Activated CD4-positive, alpha-beta T cell treated with anti-CD3 and anti-CD28 coated beads, Interleukin-2, amount 50 U/mL, for 24 hours (primary cell): ENCODE data around the gene EN1.

Experiments used
- DNase-seq, 2 donors: peaks; one replicate each; pipeline ENCODE4 v3.0.0-alpha.2; 2020; ENCODE audit warnings: low read depth in 1 of 2, low spot score in 1 of 2

EN1 gene

GRCh38 chr2:118856330-118856977 is 9.0 kb upstream of the EN1 start:
- no peak for DNase-seq

GRCh38 chr2:118855451-118856279 is 8.2 kb upstream of the EN1 start:
- peak; percentile 76 to 80 for DNase-seq

GRCh38 chr2:118854507-118855345 is 7.3 kb upstream of the EN1 start:
- no peak for DNase-seq

- DNase-seq, result no peak
Measured at GRCh38 chr2:118853651-118854291, 6.3 kb upstream of the EN1 start.

GRCh38 chr2:118853129-118853640 is 5.7 kb upstream of the EN1 start:
- no peak for DNase-seq

- no peak for DNase-seq
Measured at GRCh38 chr2:118852605-118853128, 5.2 kb upstream of the EN1 start.

GRCh38 chr2:118851650-118852049 is 4.2 kb upstream of the EN1 start:
- DNase-seq, result no peak

GRCh38 chr2:118850901-118851415 is 3.5 kb upstream of the EN1 start:
- DNase-seq, result no peak

- no peak for DNase-seq
Measured at GRCh38 chr2:118850168-118850900, 2.9 kb upstream of the EN1 start.

- DNase-seq, result no peak
Measured at GRCh38 chr2:118849226-118850167, 2.0 kb upstream of the EN1 start.

GRCh38 chr2:118848381-118849225 is 1.2 kb upstream of the EN1 start:
- no peak for DNase-seq

GRCh38 chr2:118847762-118848172 is 319 bp upstream of the EN1 start:
- no peak for DNase-seq

- DNase-seq, result no peak
Measured at GRCh38 chr2:118846442-118846952, 951 bp downstream of the EN1 start.

- DNase-seq, result no peak
Measured at GRCh38 chr2:118845522-118846441, 1.7 kb downstream of the EN1 start.

GRCh38 chr2:118845005-118845521 is 2.4 kb downstream of the EN1 start:
- no peak for DNase-seq

- DNase-seq, result no peak
Measured at GRCh38 chr2:118844261-118845004, 3.0 kb downstream of the EN1 start.
